Tibial nerve (tissue), 4 donors: ENCODE results near the gene MTCL3.

ENCODE experiments used
- DNase-seq, 2 donors: peaks; one replicate each; pipeline ENCODE4 v3.0.0-alpha.2; 2019; ENCODE audit warnings: low spot score in 2 of 2
- H3K27ac ChIP-seq, 4 donors: fragments of 200-600 bp; sonication (generic) in 3 of 4; one replicate each; pipeline ENCODE4 v1.5.1; 2017 to 2019; ENCODE audit warnings: mild to moderate bottlenecking in 1 of 4
- H3K27me3 ChIP-seq, 2 donors: fragments of 200-600 bp; sonication (generic) in 1 of 2; one replicate each; pipeline versions ENCODE4 v1.5.1 to v1.6.0; 2017 to 2019
- H3K36me3 ChIP-seq, 3 donors: fragments of 200-600 bp; sonication (generic); one replicate each; pipeline ENCODE4 v1.5.1; 2018 to 2019
- H3K4me1 ChIP-seq, 4 donors: fragments of 200-600 bp; sonication (generic) in 3 of 4; one replicate each; pipeline ENCODE4 v1.5.1; 2017 to 2019
- H3K4me3 ChIP-seq, 4 donors: fragments of 200-600 bp; sonication (generic) in 3 of 4; one replicate each; pipeline ENCODE4 v1.5.1; 2017 to 2019; ENCODE audit warnings: mild to moderate bottlenecking in 1 of 4, moderate library complexity in 1 of 4
- H3K9me3 ChIP-seq, 4 donors: fragments of 200-600 bp; sonication (generic) in 3 of 4; one replicate each; pipeline ENCODE4 v1.5.1; 2017 to 2019
- CTCF ChIP-seq, 5 experiments: fragments of 200-600 bp in 3 of 5; fragments of 450-650 bp in 2 of 5; sonication (generic) in 3 of 5; IDR thresholded peaks; one replicate each; pipeline ENCODE4 v1.5.1; 2016 to 2019; ENCODE audit warnings: antibody characterized with exemption in 5 of 5, mild to moderate bottlenecking in 3 of 5, moderate library complexity in 2 of 5
- EP300 ChIP-seq, 2 donors: sonication (generic); formaldehyde crosslinking; IDR thresholded peaks; one replicate each; pipeline ENCODE4 v1.6.1; 2017; ENCODE audit warnings: antibody characterized with exemption in 2 of 2, mild to moderate bottlenecking in 1 of 2
- POLR2A ChIP-seq, 2 donors: fragments of 450-650 bp; IDR thresholded peaks; one replicate each; pipeline ENCODE4 v1.6.1; 2017; ENCODE audit warnings: antibody characterized with exemption in 2 of 2, mild to moderate bottlenecking in 2 of 2, moderate library complexity in 2 of 2
- WGBS, 2 donors: methylation state at CpG; one replicate each; pipeline ENCODE4 v1.1.5; 2018; 5-methylcytosine and 5-hydroxymethylcytosine counted together

Gene MTCL3

GRCh38 chr6:127459231-127459641, 59.9 kb downstream of the MTCL3 start, which contains the start of gene KIAA0408:
KIAA0408 (minus strand) TSS chr6:127459389; CDS start chr6:127453981, 5,408 bp downstream.
- peak; percentile 43 to 64 for DNase-seq
- TF ChIP-seq CTCF (IDR thresholded peaks at IDR 0.05), result no peak
- peak in 1 of 2 donors; percentile 70 for TF ChIP-seq EP300 (IDR thresholded peaks at IDR 0.05)
- peak in 1 of 2 donors; percentile 32 for TF ChIP-seq POLR2A (IDR thresholded peaks at IDR 0.05)
- Histone ChIP-seq H3K4me3 (peak within 1 kb of the TSS; percentile 8 to 41 (median 14)), H3K36me3 (no peaks in the 10 kb centered on the region), H3K27ac (peak within 1 kb of the TSS; percentile 27 to 85 (median 81)), H3K4me1 (peaks cover 0 to 52% (median 14%) of the 10 kb centered on the region in 4 donors), H3K9me3 (no peaks in the 10 kb centered on the region), H3K27me3 (no peaks in the 10 kb centered on the region)
- 13 to 16% methylated on average over 4 of the region's 4 CpGs for WGBS, 2 donors

- H3K4me1 ChIP-seq, result peaks cover 0 to 48% (median 14%) of the 10 kb centered on the region in 4 donors
- TF ChIP-seq CTCF (IDR thresholded peaks at IDR 0.05), result no peak
- TF ChIP-seq EP300 (IDR thresholded peaks at IDR 0.05), result no peak
- TF ChIP-seq POLR2A (IDR thresholded peaks at IDR 0.05), result no peak
- DNase-seq, result peak in 1 of 2 donors; percentile 74
Observed at GRCh38 chr6:127458817-127459216, 60.3 kb downstream of the MTCL3 start.

GRCh38 chr6:127458222-127458621, 60.9 kb downstream of the MTCL3 start:
- peak overlapping the region; percentile 7 to 85 (median 81) for H3K27ac ChIP-seq
- DNase-seq, result no peak
- H3K27me3 ChIP-seq, result no peaks in the 10 kb centered on the region
- no peak for TF ChIP-seq POLR2A (IDR thresholded peaks at IDR 0.05)
- no peak for TF ChIP-seq EP300 (IDR thresholded peaks at IDR 0.05)
- no peak for TF ChIP-seq CTCF (IDR thresholded peaks at IDR 0.05)
- H3K4me3 ChIP-seq, result peak overlapping the region in 3 of 4 donors; percentile 8 to 41 (median 20)
- H3K4me1 ChIP-seq, result peaks cover 0 to 44% (median 14%) of the 10 kb centered on the region in 4 donors
- no peaks in the 10 kb centered on the region for H3K9me3 ChIP-seq
- WGBS, 2 donors, result 23 to 26% methylated on average over 3 of the region's 3 CpGs
- no peaks in the 10 kb centered on the region for H3K36me3 ChIP-seq

More at GRCh38 chr6:127458817-127459216, 60.3 kb downstream of the MTCL3 start:
- Histone ChIP-seq H3K4me3 (peak overlapping the region; percentile 8 to 41 (median 14)), H3K27me3 (no peaks in the 10 kb centered on the region), H3K9me3 (no peaks in the 10 kb centered on the region), H3K27ac (peak overlapping the region; percentile 27 to 85 (median 81)), H3K36me3 (no peaks in the 10 kb centered on the region)
- WGBS, 2 donors, result 19 to 21% methylated on average over 4 of the region's 4 CpGs

- peak in 1 of 2 donors; percentile 77 for TF ChIP-seq EP300 (IDR thresholded peaks at IDR 0.05)
- TF ChIP-seq CTCF (IDR thresholded peaks at IDR 0.05), result no peak
- H3K36me3 ChIP-seq, result no peaks in the 10 kb centered on the region
- no peaks in the 10 kb centered on the region for H3K9me3 ChIP-seq
- DNase-seq, result peak in 1 of 2 donors; percentile 30
- peak overlapping the region in 3 of 4 donors; percentile 78 to 85 (median 84) for H3K27ac ChIP-seq
- peaks cover 0 to 41% (median 14%) of the 10 kb centered on the region in 4 donors for H3K4me1 ChIP-seq
- no peaks in the 10 kb centered on the region for H3K27me3 ChIP-seq
- peak overlapping the region in 1 of 4 donors; percentile 41 for H3K4me3 ChIP-seq
- 14 to 18% methylated on average over 3 of the region's 3 CpGs for WGBS, 2 donors
Observed at GRCh38 chr6:127457456-127458064, 61.6 kb downstream of the MTCL3 start.

GRCh38 chr6:127456465-127456864, 62.7 kb downstream of the MTCL3 start:
- Histone ChIP-seq H3K4me3 (no peak overlapping the region), H3K36me3 (no peaks in the 10 kb centered on the region), H3K27ac (peak overlapping the region in 2 of 4 donors; percentile 84 to 85), H3K9me3 (no peaks in the 10 kb centered on the region), H3K27me3 (no peaks in the 10 kb centered on the region), H3K4me1 (peaks cover 0 to 41% (median 14%) of the 10 kb centered on the region in 4 donors)
- no peak for DNase-seq
- TF ChIP-seq EP300 (IDR thresholded peaks at IDR 0.05) (no peak), CTCF (IDR thresholded peaks at IDR 0.05) (no peak), POLR2A (IDR thresholded peaks at IDR 0.05) (no peak)
- WGBS, 2 donors, result 77 to 82% methylated on average over 3 of the region's 3 CpGs
